GM18867 (cell line): Measurements from ENCODE around the gene ATP9B.
"Not testable (repeated sequence)": the region's sequence is repeated elsewhere in the genome, so short reads cannot be mapped to it uniquely, and the experiment has no call there.

Experiments used
- ATAC-seq: cut with Tn5 transposase; IDR thresholded peaks from one replicate; pipeline ENCODE4 v1.9.1; 2021; ENCODE audit warnings: mild to moderate bottlenecking, moderate library complexity; ENCODE audit not compliant: unreplicated experiment

The ATP9B gene

DNA sequence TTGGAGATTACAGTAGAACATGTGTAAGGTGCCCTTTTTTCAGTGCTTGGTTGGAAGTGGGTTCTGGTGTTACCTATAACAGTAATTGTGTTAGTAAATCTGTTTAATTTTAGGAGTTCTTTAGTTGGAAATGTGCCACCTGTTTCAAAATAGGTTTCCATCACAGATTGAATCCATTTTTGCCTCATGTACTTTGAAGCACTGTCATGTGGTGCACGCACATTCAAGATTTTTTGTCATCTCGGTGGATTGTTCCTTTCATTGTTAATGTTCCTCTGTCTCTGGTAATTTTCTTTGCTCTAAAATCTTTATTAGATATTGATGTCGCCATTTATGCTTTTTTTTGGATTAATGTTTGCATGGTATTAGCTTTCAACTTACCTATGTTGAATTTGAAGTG, 1.3 kb downstream of the ATP9B start:
- ATAC-seq, result no peak

DNA sequence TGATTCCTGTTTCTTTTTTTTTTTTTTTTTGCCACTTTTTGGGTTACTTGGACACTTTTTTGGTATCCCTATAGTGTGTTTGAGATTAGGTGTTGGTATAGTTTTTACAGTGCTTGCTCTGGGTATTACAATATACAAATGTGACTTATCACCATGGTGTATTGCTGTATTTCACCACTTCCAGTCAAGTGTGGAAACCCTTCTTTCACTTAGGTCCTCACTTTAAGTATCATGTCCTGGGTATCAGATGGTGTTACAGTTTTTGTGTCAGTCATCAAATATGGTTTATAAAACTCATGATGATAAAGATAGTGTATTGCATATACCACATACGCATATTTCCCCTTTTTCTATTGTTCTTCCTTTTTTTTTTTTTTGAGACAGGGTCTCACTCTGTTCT, 1.8 kb downstream of the ATP9B start:
- no peak for ATAC-seq

DNA sequence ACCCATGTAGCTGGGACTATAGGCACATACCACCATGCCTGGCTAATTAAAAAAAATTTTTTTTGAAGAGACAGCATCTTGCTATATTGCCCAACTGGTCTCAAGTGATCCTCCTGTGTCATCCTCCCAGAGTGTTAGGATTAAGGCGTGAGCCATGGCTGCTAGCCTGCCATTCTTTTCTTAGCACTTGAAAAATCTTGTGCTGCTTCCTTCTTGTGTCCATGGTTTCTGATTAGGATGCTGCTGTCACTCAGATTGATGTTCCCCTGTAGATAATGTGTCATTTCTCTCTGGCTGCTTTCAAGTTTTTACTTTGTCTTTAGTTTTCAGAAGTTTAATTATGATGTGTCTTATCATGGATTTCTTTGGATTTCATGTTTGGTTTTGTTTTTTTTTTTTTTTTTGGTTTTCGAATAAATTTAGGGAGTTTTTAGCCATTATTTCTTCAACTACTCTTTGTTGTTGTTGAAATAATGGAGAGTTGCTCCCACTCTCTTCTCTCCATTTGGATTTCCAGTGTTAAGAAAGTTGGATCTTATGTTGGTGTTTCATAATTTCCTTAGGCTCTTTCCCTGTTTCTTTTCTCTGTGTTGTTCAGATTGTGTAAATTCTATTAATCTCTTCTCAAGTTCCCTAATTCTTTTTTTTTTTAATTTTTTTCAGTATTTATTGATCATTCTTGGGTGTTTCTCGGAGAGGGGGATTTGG, 2.5 kb downstream of the ATP9B start:
- ATAC-seq, result no peak

DNA sequence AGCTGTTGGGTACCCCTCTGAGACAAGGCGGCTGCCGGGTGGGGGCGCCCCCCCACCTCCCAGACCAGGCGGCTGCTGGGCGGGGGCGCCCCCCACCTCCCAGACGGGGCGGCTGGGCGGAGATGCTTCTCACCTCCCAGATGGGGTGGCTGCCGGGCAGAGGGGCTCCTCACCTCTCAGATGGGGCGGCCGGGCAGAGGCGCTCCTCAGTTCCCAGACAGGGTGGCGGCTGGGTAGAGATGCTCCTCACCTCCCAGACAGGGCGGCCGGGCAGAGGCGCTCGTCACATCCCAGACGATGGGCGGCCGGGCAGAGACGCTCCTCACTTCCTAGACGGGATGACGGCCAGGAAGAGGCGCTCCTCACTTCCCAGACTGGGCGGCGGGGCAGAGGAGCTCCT, 3.5 kb downstream of the ATP9B start:
- ATAC-seq, result not testable (repeated sequence)

DNA sequence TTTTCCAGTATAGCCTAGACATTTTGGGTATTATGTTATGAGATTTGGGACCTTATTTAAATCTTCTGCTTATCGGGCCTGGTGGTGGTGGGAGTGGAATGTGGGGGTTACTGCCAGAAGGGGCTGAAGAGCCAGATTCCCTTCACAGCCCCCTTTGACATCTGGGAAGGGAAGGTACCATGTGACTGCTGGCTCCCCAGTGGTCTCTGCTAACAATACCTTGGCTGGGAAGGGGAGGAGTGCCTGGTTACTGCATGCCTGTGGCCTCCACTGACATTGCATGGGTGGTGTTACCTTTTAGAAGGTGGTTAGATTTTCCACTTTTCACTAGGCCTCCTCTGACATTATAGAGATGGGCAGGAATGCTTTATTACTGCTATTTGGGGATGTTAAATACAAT, 8.0 kb downstream of the ATP9B start:
- no peak for ATAC-seq

DNA sequence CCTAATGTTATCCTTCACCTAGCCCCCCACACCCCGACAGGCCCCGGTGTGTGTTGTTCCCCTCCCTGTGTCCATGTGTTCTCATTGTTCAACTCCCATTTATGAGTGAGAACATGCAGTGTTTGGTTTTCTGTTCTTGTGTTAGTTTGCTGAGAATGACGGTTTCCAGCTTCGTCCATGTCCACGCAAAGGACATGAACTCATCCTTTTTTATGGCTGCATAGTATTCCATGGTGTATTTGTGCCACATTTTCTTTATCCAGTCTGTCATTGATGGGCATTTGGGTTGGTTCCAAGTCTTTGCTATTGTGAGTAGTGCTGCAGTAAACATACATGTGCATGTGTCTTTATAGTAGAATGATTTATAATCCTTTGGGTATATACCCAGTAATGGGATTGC, 9.6 kb downstream of the ATP9B start:
- ATAC-seq, result not testable (repeated sequence)

DNA sequence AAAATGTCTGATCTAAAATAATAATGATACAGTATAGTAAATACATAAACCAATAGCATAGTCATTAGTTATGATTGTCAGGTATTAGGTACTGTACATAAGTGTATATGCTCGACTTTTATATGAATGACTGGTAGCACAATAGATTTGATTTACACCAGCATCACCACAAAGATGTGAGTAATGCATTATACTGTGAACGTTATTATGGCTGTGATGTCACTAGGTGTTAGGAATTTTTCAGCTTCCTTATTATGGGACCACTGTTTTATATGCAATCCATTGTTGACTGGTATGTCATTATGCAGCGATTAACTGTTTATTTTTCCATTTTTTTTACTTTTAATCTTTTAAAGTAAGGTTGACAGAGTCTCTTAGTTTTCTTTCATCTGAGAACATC, 23.7 kb downstream of the ATP9B start:
- ATAC-seq, result no peak

DNA sequence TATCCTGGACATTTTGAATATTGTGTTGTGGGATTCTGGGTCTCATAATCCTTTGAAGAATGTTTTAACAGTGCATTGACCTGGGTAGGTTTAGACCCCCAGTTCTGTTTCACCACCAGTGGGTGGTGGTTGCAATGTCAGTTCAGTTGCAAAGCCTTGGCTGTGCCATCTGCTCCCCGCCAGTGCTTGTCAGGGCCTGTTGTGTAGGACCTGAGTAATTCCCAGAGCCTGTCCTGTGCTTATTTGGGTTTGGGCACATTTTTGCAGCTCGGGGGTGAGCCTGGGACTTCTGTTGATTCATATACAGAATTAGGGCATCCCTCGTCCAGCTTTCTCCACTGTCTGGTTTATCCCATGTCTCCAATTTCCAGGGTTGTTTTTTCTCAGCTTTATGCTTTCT, 24.8 kb downstream of the ATP9B start:
- no peak for ATAC-seq

DNA sequence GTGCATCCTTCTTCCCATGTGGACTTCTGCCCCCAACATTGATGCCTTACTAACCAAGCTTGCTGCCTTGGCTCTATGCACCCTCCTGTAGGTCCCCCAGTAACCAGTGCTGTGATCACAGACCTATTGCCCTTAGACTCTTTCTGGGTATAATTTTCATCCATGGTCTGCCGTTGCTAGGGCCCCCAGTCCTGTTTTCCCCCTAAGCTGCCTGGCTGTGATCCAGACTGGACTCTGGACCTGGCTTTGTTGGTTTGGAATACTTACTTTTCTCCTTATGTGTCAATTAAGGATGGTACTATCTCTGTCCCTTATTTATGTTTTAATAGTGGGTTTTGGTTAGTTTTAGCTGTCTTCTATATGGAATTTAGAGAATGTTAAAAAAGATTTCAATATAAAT, 26.0 kb downstream of the ATP9B start:
- no peak for ATAC-seq

DNA sequence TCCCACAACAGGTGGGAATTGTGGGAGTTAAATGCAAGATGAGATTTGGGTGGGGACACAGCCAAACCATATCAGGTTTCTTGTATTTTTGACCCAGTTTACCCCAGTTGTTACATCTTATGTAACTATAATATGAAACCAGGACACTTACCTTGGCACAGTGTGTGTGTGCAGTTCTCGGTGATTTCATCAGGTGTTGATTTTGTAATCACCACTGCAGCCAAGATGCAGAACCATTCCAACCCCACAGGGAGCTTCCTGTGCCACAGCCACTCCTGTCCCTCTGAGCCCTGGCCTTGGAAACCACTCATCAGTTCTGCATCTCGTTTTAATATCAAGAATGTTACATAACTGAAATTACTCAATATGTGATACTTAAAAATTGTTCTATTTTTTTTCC, 31.8 kb downstream of the ATP9B start:
- ATAC-seq, result no peak

DNA sequence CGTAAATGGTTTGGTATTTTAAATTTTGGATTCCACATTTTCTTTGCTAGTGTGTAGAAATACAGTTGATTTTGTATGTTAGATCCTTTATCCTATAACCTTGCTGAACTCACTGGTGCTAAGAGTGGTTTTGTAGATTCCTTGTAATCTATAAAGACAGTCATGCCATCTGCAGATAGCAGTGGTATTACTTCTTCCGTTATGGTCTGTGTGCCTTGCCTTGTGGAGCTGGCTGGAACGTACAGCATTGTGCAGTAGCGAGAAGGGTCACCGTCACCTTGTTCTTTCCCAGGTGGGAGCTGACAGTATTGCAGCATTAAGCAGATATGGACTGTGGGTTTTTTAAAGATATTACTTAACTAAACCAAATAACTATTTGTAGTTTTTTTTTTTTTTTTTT, 33.7 kb downstream of the ATP9B start:
- no peak for ATAC-seq

DNA sequence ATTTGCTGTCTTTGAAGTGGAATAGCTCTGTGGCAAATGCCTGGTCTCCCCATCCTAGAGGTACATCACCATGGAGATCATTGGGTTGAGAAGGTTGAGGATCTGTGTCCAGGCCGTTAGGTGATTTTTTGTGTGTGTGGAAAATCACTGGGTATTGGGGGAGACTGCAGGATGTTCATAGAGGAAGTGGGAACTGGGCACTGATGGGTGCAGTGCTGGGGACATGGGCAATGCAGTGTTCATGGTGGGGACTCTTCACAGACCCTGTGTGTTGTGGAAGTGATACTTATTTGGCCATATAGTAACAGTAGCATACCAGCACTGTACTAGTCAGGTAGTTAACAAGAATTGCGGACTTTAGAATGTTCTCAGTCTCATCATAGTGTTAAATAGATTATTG, 34.9 kb downstream of the ATP9B start:
- ATAC-seq, result no peak

DNA sequence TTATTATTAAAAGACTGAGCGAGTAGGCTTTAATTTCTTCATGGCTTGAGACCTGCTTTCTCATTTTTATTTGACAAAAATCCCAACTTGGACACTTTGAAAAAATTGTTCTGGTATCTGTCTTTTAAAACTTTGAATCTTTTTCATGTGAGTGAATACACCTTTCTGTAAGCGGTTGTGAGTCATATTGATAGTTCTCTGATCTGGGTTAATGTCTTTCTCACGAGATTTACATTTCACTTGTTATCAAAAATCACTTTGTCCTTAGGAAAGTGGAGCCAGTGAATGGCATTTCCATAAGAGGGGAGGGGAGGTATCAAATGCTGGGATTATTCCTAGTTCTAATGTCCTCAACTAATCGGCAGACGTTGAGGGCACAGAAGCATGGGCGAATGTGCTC, 36.3 kb downstream of the ATP9B start:
- ATAC-seq, result no peak

DNA sequence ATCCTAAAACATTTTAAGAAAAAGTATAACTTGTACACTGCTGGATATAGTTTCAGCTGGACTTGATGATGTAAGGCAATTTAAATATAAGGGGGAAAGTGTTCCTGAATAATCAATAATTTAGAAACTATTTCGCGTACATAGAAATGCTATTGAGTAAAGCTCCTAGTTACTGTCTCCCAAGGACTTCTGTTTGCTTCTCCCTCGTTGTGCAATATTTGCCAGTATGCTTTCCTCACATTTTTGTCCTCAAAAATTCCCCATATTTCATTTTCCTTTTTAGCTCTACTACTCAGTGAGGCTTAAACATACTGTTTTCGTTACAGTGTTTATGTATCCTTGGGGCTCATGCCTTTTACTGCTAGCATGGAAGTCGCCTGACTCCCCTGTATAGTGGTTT, 36.9 kb downstream of the ATP9B start:
- ATAC-seq, result no peak

DNA sequence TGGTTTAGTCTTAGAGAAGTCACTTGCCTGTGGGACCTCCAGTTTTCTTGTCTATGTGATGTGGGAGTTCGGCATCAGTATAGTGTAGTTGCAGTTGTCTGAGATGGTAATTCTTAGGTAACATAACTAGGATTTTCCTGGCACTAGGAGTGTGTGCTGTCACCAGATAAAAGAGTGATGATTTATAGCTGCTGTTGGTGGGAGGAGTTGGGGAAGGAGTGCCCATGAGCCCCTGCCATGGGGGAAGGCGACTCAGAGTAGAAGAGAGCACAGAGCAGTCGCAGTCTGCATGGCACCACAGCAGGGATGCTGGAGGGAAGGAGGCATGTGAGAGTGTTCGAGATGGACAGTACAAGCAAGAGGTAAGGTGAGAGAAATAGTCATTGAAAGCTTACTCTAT, 38.7 kb downstream of the ATP9B start:
- no peak for ATAC-seq

DNA sequence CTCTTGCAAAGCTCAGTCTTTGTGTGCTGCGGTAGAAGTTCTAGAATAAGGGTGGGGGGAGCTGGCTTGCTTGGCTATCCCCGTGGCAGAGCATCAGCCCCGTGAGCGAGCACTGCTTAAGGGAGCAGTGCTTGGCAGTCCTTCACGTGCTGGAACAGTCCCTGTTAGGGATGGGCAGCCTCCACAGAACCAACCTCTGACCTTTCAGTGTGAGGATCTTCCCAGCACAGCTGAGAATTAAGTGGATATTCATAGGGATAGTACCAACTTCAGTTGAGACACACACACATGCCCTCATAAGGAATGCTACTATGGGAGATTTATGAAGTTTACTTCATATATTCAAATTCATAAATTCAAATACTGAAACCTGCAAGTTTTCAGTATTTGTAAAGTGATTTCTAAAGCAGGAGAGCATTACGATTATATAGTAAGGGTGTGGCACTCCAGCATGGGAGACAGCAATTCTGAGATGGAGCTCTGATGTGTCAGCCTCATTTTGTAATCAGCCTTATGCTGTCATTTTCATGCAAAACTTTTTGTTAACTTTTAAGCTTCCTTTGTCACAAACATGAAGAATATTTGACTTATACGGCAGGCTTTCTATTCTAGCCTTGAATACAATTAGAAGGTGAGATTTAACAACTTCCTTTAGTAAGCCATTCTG, 39.5 kb downstream of the ATP9B start:
- ATAC-seq, result no peak

DNA sequence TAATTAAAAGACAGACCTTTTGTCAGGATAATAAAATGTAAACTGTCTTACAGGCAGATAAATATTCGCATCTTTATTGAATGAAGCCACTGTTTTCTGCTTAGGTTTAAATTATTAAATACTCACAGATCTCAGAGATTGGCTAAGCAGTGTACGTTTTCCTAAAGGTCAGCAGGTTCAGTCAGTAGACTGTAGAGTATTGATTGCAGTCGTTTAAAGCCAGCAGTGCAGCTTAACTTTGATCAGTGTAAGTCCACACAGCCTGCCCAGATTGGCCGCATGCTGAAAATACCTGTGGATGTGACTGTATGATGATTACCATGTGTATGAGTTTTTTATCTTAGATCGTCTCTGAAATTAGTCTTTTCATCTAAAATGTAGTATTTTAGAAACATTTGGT, 42.3 kb downstream of the ATP9B start:
- ATAC-seq, result no peak

DNA sequence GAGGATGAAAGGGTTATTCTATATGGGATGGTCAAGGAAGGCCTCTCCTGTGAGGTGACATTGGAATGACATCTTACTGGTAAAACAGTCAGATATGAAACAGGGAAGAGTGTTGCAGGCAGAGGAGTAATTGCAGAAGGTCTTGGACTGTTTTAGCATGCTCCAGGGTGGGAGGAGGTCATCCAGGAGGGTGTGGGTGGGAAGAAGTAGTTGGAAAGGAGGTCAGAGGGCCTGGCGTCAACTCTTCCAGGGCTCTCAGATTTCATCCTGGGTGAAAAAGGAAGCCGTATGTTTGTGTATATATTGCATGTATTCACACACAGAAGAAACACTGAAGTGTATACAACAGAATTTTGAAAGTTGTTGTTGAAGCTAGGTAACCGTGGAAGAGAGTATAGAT, 48.2 kb downstream of the ATP9B start:
- no peak for ATAC-seq

DNA sequence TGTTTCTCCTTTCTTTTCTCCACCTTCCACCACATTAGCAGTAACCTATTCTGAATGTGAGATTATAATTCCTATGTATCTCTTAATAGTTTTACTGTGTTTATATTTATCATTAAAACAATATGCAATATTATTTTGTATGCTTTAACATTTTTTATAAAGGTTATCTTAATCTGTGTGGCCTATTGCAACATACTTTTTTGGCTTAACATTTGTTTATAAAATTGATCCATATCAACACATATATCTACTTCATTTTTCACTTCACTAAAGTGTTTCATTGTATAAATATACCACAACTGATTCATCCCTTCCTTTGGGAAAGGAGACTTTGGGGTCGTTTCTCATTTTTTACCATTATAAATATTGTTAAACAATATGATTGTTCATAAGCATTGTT, 48.6 kb downstream of the ATP9B start:
- no peak for ATAC-seq

DNA sequence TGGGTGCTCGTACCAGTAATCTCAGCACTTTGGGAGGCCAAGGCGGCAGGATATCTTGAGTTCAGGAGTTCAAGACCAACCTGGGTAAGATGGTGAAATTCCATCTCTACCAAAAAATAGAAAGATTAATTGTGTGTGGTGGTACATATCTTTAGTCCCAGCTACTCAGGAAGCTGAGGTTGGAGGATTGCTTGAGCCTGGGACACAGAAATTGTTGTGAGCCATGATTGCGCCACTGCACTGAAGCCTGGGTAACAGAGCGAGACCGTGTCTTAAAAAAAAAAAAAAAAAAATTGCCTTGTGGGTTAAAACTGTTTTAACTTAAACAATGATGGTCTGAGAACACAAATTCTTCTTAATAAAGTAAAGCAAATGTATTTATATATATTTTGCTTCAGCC, 49.6 kb downstream of the ATP9B start:
- no peak for ATAC-seq

DNA sequence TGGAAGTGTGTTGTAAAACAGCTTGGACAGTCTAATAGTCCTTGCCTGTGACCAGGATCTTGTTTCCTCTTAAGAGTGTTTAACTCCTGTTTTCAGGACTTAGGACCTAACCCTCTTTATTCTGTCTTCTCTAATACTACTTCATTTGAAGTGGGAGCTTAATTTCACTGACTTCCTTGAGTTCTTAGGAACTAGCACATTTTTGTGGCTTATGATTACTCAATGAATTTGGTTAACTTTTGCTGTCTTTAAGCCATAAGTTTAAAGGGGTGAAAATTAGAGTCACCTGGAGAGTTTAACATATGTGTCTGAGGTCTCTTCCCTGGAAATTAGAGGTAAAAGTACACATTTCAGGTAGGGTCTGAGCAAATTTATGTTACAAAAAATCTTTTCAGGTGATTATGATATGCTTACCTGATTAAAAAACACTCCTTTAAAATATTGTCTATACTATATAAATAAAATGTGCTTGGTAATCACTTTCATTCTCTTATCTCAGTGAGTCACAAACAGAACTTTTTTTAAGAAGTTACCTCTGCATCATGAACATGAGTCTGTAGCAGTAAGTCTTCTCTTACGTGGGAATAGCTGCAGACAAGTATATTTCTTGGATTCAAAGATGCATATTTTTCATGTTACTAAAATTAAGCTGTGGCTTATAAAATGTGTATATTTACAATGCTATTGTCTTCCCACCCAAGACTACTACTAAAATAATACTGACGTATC, 52.7 kb downstream of the ATP9B start:
- no peak for ATAC-seq

DNA sequence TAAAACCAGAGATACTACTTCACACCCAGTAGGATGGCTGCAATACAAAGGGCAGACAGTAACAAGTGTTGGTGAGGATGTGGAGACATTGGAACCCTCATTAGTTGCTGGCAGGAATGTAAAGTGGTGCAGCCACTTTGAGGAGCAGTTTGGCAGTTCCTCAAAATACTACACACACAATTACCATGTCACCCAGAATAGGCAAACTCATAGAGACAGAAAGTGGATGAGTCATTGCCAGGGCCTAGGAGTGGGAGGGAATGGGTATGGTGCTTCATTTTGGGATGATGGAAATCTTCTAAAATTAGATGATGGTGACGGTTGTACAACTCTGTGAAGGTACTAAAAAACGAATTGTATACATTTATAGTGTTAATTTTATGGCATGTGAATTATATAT, 54.8 kb downstream of the ATP9B start:
- no peak for ATAC-seq
